AG10803 (cell line): ENCODE data around the gene KIZ.
"Not testable (repeated sequence)": the region's sequence is repeated elsewhere in the genome, so short reads cannot be mapped to it uniquely, and the experiment has no call there.

Experiments used
- DNase-seq: peaks from one replicate; pipeline ENCODE4 v3.0.0; 2010; ENCODE audit warnings: low read depth
- H3K4me3 ChIP-seq: 2 replicates; pipeline ENCODE4 v1.5.1; 2011; ENCODE audit warnings: mild to moderate bottlenecking, low read length, control low read depth
- CTCF ChIP-seq: conservative IDR thresholded peaks from 2 replicates; pipeline ENCODE4 v1.5.1; 2011; ENCODE audit warnings: mild to moderate bottlenecking, low read length, control low read depth, inconsistent platforms

KIZ gene

GRCh38 chr20:21161926-21162325 is 36.0 kb downstream of the KIZ start:
- TF ChIP-seq CTCF, result no peak
- no peak for DNase-seq
- no peak overlapping the region for H3K4me3 ChIP-seq

- TF ChIP-seq CTCF, result no peak
- no peak overlapping the region for H3K4me3 ChIP-seq
- no peak for DNase-seq
Measured at GRCh38 chr20:21162631-21163030, 36.7 kb downstream of the KIZ start.

- no peak for DNase-seq
- TF ChIP-seq CTCF, result no peak
- H3K4me3 ChIP-seq, result no peak overlapping the region
Measured at GRCh38 chr20:21166801-21167200, 40.9 kb downstream of the KIZ start.

- no peak overlapping the region for H3K4me3 ChIP-seq
- no peak for DNase-seq
- TF ChIP-seq CTCF, result no peak
Measured at GRCh38 chr20:21167261-21167660, 41.4 kb downstream of the KIZ start.

GRCh38 chr20:21168061-21168460 is 42.2 kb downstream of the KIZ start:
- not testable (repeated sequence) for H3K4me3 ChIP-seq, DNase-seq

GRCh38 chr20:21172626-21173025 is 46.7 kb downstream of the KIZ start:
- H3K4me3 ChIP-seq, result no peak overlapping the region
- no peak for DNase-seq
- no peak for TF ChIP-seq CTCF

- no peak overlapping the region for H3K4me3 ChIP-seq
- no peak for DNase-seq
- TF ChIP-seq CTCF, result no peak
Measured at GRCh38 chr20:21173485-21173884, 47.6 kb downstream of the KIZ start.

GRCh38 chr20:21174516-21175239 is 48.8 kb downstream of the KIZ start:
- DNase-seq, result peak; percentile 23
- no peak overlapping the region for H3K4me3 ChIP-seq
- TF ChIP-seq CTCF, result no peak
